CMK (cell line): ENCODE measurements around the gene ZC3H10.
"Not testable (repeated sequence)": the region's sequence is repeated elsewhere in the genome, so short reads cannot be mapped to it uniquely, and the experiment has no call there.

Source experiments
- DNase-seq: peaks from one replicate; pipeline ENCODE4 v3.0.0-alpha.2; 2010; ENCODE audit warnings: low read depth

The ZC3H10 gene

DNA sequence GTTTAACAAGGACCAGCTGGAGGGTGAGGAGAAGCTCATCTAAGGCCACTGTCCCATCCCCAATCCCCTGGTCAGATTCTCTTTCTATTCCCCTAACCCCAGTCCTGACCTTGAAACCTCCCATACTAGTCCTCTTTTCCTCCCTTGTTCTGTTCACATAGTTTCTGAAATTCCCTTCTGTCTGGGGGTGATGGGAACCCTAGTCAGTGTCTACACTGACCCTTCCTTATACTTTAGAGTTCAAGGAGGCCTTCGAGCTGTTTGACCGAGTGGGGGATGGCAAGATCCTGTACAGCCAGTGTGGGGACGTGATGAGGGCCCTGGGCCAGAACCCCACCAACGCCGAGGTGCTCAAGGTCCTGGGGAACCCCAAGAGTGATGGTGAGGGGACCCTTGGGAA is 36.8 kb downstream of the ZC3H10 start:
- no peak for DNase-seq

GRCh38 chr12:56155256-56155845 is 37.3 kb downstream of the ZC3H10 start:
- no peak for DNase-seq

DNA sequence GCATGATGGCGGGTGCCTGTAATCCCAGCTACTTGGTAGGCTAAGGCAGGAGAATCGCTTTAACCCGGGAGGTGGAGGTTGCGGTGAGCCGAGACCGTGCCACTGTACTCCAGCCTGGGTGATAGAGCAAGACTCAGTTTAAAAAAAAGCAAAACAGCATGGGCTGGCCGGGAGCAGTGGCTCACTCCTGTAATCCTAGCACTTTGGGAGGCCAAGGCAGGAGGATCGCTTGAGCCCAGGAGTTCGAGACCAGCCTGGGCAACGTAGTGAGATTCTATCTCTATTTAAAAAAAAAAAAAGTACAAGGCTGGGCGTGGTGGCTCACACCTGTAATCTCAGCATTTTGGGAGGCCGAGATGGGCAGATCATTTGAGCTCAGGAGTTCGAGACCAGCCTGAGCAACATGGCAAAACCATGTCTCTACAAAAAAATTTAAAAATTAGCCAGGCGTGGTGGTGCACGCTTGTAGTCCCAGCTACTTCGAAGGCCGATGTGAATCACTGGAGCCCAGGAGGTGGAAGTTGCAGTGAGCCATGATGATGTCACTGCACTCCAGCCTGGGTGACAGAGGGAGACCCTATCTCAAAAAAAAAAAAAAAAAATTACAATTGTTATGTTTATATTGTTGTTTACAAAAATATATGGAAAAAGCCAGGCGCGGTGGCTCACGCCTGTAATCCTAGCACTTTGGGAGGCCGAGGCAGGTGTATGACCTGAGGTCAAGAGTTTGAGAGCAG is 38.6 kb downstream of the ZC3H10 start:
- DNase-seq: not testable (repeated sequence)

DNA sequence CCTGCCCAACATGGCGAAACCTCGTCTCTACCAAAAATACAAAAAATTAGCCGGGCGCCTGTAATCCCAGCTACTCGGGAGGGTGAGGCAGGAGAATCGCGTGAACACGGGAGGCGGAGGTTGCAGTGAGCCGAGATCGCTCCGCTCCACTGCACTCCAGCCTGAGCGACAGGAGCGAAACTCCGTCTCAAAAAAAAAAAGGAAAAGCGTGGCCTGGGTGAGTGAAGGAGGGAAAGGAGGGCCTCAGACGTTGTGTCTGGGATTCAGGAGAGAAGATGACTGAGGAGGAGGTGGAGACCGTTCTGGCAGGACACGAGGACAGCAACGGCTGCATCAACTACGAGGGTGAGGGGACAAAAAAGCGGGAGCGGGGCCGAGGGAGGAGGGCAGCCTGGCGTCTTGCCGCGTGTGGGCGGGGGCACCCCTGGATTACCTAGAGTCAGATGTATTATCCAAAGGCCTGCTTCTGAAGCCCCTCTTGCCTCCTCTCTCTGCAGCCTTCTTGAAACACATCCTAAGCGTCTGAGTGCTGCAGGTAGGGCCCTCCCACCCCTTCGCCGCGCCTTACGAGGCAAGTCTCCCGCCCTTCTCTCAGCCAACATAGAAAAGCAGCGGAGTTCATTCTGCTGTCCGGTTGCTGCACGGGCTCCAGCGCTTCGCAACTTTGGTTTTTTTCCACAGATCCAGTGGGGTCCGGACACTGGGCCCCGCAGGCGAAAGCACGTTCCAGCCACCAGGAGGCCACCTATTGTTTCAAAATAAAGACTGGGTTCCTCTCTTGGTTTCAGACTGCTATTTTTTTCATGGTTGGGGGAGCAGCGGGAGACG is 39.3 kb downstream of the ZC3H10 start:
- peak; percentile 49 for DNase-seq

DNA sequence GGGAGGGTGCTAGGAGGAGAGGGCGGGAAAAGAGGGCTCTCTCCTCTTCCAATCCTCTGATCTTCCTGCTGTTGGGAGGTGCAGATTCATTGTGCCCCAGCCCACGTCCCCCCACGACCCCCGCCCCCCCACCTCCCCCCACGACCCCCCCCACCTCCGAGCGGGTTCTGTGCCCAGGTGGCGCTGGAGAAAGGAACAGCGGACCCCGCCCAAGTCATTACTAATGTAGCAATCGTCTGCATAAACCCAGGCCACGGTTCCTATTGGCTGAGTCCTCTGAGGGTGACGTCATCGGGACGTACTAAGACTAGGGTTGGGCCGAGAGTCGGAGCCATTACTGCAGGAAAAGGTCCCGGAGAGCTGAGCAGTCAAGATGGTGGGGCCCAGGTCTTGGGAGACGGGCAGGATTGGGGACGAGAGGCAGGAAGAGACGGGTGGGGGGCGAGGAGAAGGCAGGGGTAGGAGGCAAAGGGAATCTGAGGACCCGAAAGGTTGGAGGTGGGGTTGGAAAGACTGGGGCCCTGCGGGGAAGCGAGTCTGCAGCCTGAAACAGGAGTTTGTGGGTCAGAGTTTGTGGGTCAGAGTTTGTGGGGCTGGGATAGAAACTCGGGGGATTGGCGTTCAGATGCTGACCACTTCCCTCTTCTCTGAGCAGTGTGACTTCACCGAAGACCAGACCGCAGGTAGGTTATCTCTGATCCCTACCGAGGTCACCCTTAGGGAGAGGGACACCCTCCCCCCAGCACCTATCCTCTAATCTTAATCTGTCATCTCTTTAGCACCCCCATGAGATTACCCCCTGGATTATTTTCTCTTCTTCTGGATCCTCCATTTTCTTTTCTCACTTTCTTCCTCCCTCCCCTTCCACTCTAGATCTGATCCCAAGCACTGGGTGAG is 40.2 kb downstream of the ZC3H10 start, which contains the start of gene MYL6:
Gene MYL6 (plus strand): TSS at position 331 of the 897 bp plus-strand sequence. CDS start 43 bp downstream, at position 374.
- DNase-seq: peak; percentile 91

DNA sequence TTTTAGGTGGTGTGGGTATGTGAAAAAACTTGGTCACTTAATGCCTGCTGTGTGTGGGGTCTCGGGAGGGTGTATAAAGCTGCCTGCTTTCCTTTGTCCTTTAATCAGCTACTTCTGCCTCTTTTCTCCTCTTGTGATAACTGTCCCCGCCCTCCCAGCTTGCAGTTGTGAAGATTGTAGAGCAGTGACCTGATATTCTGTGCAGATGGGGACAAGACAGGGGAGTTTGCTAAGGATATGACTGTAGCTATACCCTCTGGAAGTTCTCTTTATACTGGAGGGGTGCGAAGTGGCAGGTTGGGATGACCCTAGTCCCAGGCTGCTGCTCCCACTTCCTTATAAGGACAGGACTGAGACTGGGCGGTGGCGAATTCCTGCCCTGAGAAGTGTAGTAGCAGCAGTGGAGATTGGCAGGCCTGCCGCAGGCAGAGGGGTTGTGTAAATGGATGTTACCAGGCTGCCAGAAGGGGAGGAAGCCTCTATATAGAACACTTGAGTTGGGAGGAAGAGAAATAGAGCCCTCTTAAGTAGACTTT is 40.9 kb downstream of the ZC3H10 start:
- DNase-seq: no peak

DNA sequence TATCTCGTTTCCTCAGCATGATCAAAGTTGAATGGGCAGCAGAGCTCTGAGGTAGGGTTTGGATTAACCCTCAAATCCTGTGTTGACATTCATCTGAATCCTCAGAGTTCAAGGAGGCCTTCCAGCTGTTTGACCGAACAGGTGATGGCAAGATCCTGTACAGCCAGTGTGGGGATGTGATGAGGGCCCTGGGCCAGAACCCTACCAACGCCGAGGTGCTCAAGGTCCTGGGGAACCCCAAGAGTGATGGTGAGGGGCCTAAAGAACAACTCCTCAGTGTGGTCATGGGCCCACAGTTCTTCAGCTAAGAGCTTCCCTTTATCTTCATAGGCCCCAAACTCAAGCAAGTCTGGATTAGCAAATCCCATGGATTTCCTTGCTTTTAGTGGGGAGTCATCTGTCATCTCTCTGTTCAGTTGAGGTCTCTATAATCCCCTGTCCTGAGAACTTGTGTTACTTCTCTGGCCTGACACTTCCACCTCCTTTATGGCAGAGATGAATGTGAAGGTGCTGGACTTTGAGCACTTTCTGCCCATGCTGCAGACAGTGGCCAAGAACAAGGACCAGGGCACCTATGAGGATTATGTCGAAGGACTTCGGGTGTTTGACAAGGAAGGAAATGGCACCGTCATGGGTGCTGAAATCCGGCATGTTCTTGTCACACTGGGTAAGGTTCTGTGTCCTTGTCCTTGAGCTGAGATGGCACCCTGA is 41.6 kb downstream of the ZC3H10 start:
- DNase-seq: no peak

- DNase-seq: no peak
Observed at GRCh38 chr12:56160193-56160763, 42.2 kb downstream of the ZC3H10 start.

GRCh38 chr12:56160894-56161689 is 43.0 kb downstream of the ZC3H10 start:
- DNase-seq: no peak

DNA sequence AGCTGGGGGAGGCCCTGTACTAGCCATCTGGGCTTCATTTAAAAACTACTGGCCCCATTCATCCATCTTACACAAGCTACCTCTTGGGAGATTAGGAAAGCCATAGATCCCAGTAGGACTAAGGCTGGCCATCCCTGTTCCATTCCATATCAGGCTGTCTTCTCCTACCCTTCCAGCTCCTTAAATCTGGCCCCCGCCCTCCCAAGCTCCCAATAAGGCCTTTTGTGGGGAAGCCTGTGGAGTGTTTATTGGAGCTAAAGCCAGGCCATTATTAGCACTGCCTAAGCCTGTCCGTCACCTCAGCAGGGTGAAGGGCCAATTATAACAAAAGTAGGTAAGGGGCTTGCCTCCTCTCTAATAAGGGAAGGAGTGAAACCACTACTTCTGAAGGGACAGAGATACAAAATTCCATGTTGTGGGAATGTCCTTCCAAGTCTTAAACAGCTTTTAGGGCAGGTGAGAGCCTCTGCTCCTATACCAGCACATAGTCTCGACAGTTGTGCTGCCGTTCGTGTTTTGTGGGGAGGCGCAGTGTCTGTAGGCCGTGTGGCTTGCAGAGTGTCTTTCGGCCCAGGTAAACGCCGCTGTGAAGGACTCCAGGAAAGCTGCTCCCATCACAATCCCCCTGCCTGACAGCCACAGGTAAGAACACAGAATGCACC is 43.8 kb downstream of the ZC3H10 start:
- DNase-seq: no peak

DNA sequence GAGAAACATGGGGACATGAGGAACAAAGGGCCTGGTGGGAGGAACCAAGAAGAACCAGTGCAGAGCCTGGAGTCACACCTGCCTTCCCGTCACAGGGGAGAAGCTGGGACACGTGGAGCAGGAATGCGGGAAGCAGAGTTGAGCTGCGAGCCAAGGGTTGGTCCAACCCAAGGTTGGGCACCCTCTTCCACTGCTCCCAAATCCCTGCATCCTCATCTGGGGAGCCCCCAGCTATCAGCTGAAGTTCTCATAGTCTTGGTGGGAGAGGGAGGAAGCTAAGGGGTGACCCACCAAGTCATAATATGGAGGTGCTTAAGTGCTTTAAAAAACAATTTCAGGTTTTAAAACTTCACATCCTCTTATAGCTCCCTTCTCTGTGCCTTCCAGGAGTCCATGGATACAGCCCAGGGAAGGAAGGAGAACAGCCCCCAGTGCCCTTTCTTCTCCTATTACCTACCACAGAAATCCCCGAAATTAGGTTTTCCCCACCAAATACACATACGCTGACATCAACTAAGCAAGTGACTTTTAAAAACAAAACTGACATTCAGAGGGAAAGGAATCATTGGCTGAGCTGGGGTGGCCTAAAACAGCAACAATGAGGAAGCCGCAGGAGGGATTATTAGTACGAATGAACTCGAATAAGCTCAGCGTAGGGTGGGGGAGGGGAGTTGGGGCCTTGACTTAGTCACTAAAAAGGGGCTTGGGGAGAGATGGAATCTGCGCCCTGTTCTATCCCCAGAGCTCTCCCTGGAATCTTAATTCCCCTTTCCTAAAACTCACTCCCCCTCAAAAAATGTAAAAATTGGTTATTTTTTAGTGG is 44.6 kb downstream of the ZC3H10 start:
- no peak for DNase-seq

GRCh38 chr12:56163533-56164344 is 45.7 kb downstream of the ZC3H10 start:
- DNase-seq: no peak

DNA sequence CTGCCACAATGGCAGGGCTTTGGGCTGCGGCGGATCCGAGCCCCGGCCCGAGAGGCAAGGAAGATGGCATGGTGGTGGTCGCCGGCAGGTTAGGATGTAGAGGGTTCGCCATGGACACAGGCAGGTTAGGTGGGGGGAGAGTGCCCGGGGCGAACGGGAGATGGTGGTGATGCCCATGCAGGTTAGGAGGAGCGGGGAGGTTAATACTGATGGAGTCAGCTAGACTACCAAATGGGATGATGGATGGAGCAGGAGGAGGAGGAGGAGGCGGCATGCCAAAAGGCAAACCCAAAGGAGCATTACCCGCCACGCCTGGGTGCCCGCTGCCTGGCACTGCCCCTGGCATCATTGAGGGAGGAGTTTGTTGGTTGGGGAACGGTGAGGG is 46.3 kb downstream of the ZC3H10 start:
- DNase-seq: no peak

- DNase-seq: no peak
Observed at GRCh38 chr12:56165369-56165768, 47.3 kb downstream of the ZC3H10 start.

- no peak for DNase-seq
Observed at GRCh38 chr12:56169229-56169759, 51.2 kb downstream of the ZC3H10 start.

GRCh38 chr12:56172839-56173238 is 54.8 kb downstream of the ZC3H10 start:
- DNase-seq: no peak
